ENCODE data around the gene DUS3L. TPM values are rescaled to one million over a fixed set of nuclear protein-coding genes. Genes with fewer than 3 reads are reported as not detected.

The DUS3L gene
- total and polyA plus RNA-seq, 2 of the 8 experiments (the other 6 are each of a cell fraction or from before 2014, with no cell fraction given) = 37.6 to 39.1 TPM

DNA sequence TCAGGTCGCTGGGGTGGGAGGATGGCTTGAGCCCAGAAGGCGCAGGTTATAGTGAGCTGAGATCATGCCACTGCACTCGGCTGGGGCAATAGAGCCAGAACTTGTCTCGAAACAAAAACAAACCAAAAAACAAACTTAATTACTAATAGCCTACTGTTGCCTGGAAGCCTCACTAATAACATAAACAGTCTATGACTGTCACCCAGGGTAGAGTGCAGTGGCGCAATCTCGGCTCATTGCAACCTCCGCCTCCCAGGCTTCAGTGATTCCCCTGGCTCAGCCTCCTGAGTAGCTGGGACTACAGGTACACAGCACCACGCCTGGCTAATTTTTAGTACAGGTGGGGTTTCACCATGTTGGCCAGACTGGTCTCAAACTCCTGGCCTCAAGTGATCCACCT is 52.5 kb downstream of the DUS3L start:
- H2BK120ac ChIP-seq (replicated peaks; ENCODE audit: low read depth, low read length) = no peak overlapping the region
- no peaks in the 10 kb centered on the region for H3K9me3 ChIP-seq (ENCODE audit: insufficient read depth in 2 of 2, low read depth in 1 of 2, low read length in 1 of 2)
- no peak overlapping the region for H3K4ac ChIP-seq (replicated peaks; ENCODE audit: insufficient read length, low read depth, low read length)
- no peak overlapping the region for H4K8ac ChIP-seq (ENCODE audit: extremely low read depth, insufficient read depth, low read length)
- H3K56ac ChIP-seq (replicated peaks; ENCODE audit: insufficient read length, low read depth, low read length) = no peak overlapping the region
- no peak overlapping the region for H2BK15ac ChIP-seq (ENCODE audit: low read length)
- H3K27me3 ChIP-seq (replicated peaks in 1 of 4; ENCODE audit: control insufficient read depth in 3 of 4, extremely low read depth in 1 of 4, insufficient read depth in 3 of 4, low read length in 3 of 4) = no peaks in the 10 kb centered on the region
- no peak overlapping the region for H2BK12ac ChIP-seq (ENCODE audit: low read depth, low read length)
- no peak overlapping the region for H3K18ac ChIP-seq (ENCODE audit: extremely low read depth, low read length)
- H2BK5ac ChIP-seq (ENCODE audit: low read depth, low read length) = no peak overlapping the region
- H4K91ac ChIP-seq (replicated peaks; ENCODE audit: insufficient read length, low read length) = no peak overlapping the region
- POLR2A ChIA-PET (ENCODE audit: partially characterized antibody) = interaction anchor here (0.6 kb wide), 1 partner anchor 35 kb away, joined by 3 read pairs; no protein-coding TSS in a partner anchor
- FAIRE-seq (no peak), DNase-seq (ENCODE audit: low read depth in 1 of 2, low spot score in 2 of 2) (no peak)
- CTCF ChIA-PET (ENCODE audit: partially characterized antibody) = interaction anchor here (0.6 to 1.3 kb wide), 2 partner anchors 15 to 55 kb away, joined by 3 read pairs; no protein-coding TSS in a partner anchor
- H2AK5ac ChIP-seq (ENCODE audit: low read depth, low read length) = no peak overlapping the region
- WGBS, 2 experiments (ENCODE audit: extremely low coverage in 1 of 2, insufficient coverage in 1 of 2, insufficient read length in 1 of 2, insufficient replicate concordance in 2 of 2, low coverage in 1 of 2, low lambda C conversion rate in 2 of 2, missing lambda C conversion rate in 1 of 2) = 93% methylated on average over 8 of the region's 8 CpGs; no CpG with 5 or more reads in 1 of the 2 experiments
- no peaks in the 10 kb centered on the region for H3K79me2 ChIP-seq (ENCODE audit: control insufficient read depth in 1 of 2, insufficient read depth in 2 of 2, low read length in 2 of 2)
- no peak overlapping the region for H3K23ac ChIP-seq (ENCODE audit: insufficient read length)
- no peak overlapping the region for H3K4me3 ChIP-seq (ENCODE audit: extremely low read depth in 1 of 4, insufficient read depth in 2 of 4, low read depth in 3 of 4, low read length in 4 of 4)
- H3K4me2 ChIP-seq (ENCODE audit: insufficient read depth in 1 of 2, low read depth in 2 of 2, low read length in 2 of 2) = no peak overlapping the region
- 0 out of 2 replicates have a peak, but pooled peaks cover 3% of the 10 kb centered on the region for H3K23me2 ChIP-seq (ENCODE audit: low read depth, low read length)
- H4K5ac ChIP-seq (ENCODE audit: insufficient read length, low read depth, low read length) = no peak overlapping the region
- no peaks in the 10 kb centered on the region; the same call in 1 of the 2 replicates for H3K79me1 ChIP-seq (ENCODE audit: low read depth, low read length)
- peaks cover 0 to 2% of the 10 kb centered on the region in 2 experiments for H4K20me1 ChIP-seq (replicated peaks in 1 of 2; ENCODE audit: control insufficient read depth in 1 of 2, insufficient read depth in 2 of 2, low read length in 2 of 2)
- no peaks in the 10 kb centered on the region for H3K36me3 ChIP-seq (ENCODE audit: control insufficient read depth in 2 of 4, insufficient read depth in 4 of 4, low read length in 3 of 4)
- H2AFZ ChIP-seq (ENCODE audit: low read length) = no peak overlapping the region
- no peak overlapping the region for H3K9ac ChIP-seq (replicated peaks in 1 of 4; ENCODE audit: extremely low read depth in 1 of 4, low read depth in 3 of 4, low read length in 3 of 4)
- no peak overlapping the region for H2BK20ac ChIP-seq (ENCODE audit: low read length)
- H3K14ac ChIP-seq (ENCODE audit: insufficient read length) = no peak overlapping the region
- H3K27ac ChIP-seq (ENCODE audit: low read depth, low read length) = no peak overlapping the region
- H3K4me1 ChIP-seq (replicated peaks in 1 of 4; ENCODE audit: control insufficient read depth in 3 of 4, insufficient read depth in 4 of 4, low read length in 3 of 4) = no peaks in the 10 kb centered on the region
- no peak for TF ChIP-seq RBBP5 (IDR thresholded peaks at IDR 0.05; ENCODE audit: borderline replicate concordance, low read depth, low read length)
